HG03060 (cell line): ENCODE measurements around the gene SUPT3H.

Experiments used
- ATAC-seq: cut with Tn5 transposase; IDR thresholded peaks from one replicate; pipeline ENCODE4 v1.9.1; 2021; ENCODE audit warnings: low read depth, moderate number of reproducible peaks; ENCODE audit not compliant: unreplicated experiment

Gene SUPT3H

DNA sequence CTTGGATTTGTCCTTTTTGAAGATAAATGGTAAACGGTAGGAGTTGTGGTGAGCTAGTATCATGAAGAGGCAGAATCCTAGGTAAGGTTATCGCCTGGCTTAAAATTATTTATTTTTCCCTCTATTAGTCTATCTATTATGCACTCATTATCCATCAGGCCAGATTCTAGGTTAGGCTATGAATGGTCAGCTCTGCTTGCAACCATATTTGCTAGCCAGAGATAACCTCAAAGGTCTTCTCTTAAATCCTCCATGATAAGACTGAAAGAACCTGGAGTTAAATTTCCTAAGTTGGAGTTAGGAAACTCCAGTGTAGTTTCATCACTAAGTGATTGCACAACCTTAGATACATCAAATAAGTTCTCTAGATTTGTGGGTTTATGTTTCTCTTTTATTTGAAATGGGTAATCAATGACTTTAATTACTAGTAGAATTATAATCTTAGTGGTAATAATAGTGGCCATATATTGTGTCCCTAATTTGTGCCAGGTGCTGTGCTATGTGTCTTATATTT is 351.7 kb downstream of the SUPT3H start:
- no peak for ATAC-seq

DNA sequence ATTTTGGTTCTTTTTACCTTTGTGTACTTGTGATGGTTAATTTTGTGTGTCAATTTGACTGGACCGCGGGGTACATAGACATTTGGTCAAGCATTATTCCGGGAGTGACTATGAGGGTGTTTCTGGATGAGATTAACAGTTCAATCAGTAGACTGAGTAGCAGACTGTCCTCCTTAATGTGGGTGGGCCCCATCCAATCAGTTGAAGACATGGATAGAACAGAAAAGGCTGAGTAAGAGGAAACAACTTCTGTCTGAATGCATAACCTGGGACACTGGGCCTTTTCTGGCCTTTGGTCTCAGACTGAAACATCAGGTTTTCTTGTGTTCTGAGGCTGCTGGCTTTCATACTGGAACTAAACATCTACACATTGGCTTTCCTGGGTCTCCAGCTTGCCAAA is 353.1 kb downstream of the SUPT3H start:
- ATAC-seq, result no peak

DNA sequence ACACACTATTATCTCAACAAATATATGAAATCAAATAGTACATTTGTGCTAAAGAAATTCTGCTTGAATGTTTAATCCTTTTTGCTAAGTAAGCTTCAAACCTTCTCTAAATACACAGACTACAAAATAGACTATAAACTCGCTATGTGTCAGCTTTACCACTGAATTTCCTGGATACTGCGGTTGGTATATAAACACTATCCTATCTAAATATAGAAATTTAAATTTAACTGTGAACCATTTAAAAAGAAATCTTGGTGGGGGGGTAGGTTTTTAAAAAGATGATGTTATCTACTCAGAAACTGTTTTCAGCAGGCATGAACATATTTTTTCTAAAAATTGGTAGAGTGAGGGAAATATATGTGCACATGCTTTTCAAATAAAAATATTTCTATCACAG is 356.1 kb downstream of the SUPT3H start:
- no peak for ATAC-seq

DNA sequence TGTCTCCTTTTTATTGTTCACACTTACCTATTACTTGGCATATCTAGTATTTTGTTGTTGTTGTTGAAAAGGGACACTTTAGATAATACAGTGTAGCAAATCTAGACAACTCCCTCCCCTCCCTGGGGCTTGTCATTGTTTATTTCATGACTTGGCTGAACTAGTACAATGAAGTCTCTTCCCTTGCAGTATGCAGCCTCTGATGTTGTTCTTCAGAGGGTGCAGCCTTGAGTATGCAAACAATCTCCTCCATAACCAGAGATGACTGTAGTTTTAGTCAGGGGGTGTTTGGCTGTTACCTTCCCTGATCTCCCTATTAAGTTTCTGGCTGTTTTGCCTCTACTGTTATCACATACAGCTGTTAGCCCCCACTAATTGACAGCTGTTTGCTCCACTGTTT is 365.0 kb downstream of the SUPT3H start:
- no peak for ATAC-seq

DNA sequence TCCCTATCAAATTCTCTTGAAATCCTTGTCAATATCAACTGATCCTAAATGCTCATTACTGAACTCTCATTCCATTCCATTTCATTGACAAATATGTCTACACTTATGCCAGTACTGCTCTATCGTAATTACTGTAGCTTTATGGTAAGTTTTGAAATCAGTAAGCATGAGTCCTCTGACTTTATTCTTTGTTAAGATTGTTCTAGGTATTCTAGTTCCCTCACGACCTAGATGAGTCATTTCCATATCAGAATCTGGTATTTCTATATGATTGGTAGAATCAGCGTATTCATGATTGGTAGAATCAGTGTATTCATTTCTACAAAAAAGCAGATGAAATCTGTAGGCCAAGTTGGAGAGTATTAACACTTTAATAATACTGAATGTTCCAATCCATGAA is 368.2 kb downstream of the SUPT3H start:
- ATAC-seq, result no peak

DNA sequence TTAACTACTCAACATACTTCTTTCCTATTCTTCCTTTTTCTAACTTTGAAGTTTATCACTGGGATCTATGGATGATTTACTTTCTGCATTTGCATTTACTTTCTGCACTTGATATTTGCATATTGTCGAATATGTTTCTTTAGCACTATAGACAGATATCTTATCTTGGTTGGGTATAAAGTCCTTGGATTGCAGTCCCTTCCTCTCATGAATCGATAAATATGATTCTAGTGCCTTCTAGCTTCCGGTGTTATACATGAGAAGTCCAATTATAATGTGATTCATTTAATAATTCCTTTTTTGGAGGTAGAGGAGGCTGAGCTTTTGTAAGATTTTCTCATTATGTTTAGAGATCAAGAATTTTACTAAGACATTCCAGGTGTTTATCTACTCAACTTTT is 370.8 kb downstream of the SUPT3H start:
- no peak for ATAC-seq

DNA sequence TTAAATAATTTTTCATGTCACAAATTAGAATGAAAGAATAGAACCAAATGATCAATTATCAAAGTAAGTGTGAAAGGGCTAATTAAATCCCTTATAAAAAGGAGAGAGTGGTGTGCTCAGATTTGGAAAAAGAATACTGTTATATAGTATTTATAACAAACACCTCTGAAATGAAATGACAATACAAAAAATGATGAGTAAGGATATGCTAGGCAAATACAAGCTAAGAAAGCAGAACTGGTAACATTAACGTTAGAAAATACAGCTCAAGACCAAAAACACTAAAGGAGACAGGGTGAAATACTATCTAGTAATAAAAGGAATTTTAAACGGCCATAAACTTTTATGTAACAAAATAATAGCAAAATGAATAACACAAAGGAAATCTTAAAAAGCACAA is 373.8 kb downstream of the SUPT3H start:
- no peak for ATAC-seq

DNA sequence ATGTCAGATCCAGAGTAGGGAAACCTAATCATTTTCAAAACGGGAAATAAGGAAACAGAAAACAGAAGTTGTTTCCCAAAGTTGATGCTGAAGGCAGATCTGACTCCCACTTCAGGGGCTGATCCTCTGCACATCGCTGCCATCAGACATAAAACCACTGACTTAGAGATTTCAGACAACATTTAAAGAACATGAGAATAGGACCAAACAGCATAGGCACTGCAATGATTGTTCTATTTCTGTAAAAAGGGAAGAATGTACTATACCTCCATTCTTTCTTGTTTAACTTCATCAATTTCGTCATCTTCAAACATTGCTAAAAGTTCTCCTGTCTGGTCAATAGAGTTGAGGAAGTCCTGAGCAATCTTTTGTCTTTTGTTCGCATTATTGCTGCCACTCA is 374.3 kb downstream of the SUPT3H start:
- no peak for ATAC-seq

DNA sequence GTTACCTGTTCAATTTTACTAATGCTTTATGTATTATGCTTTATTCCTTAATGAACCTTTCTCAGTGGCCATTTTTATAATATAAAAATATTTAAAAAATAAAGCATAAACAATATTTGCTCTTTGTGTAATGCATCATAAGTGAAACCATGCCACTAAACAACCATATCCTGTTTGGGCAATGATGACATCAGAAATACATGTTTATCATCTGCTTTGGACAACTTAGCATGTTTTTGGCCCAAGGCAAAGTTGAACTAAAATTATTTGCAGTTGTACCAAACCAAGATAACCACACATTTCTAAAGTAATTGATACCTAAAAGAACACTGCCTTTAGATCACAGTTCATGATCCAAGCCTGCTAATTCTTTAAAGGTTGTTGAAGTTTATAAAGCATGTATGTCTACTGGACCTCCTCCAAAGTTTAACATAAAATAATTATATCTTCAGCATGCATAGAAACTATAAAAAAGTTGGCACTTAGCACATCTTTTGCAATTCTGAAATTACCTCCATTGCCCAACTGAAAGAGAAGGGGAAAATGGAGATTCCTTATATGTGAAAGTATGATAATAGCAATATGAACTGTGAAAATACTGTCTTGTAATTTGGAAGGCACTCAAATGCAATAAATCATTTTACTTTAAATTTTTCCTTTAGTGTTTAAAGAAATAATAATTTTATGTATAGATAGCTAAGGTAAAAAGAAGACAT is 375.2 kb downstream of the SUPT3H start:
- no peak for ATAC-seq

DNA sequence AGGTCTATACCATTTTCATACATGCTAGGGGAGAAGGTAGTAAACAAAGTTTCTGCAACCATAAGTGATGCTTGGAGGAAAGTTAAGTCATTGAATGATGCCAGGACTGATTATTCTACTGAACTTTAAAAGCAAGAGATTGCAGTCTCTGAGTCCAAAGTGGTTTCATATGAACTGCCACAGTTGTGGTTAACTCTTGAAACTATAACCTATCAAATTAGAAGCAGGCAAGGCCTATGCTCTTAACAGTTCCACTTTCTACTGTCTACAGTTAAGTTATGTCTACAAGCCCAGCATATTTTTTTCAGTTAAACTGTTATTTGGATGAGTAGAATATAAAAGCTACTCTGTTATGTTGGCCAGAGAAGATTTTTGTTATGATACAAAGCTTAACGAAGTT is 376.1 kb downstream of the SUPT3H start:
- ATAC-seq, result peak; percentile 95

DNA sequence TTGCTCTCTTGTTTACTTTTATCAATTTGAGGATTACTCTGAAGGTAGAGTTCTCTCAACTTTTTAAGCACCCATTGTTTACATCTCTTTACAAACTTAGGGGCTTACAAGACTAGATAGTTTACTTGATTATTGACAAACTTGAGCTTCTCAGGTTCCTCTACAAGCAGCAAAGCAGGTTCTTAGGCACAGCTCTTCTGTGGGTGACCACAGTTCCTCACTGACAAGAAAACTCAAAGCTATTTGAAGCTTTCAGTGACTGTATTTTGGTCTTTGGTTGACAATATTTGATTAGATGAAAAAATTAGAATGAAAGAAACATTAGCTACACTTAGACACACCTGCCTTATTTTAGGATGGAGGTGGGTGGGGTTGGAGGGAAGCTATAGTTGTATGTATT is 376.9 kb downstream of the SUPT3H start:
- no peak for ATAC-seq

DNA sequence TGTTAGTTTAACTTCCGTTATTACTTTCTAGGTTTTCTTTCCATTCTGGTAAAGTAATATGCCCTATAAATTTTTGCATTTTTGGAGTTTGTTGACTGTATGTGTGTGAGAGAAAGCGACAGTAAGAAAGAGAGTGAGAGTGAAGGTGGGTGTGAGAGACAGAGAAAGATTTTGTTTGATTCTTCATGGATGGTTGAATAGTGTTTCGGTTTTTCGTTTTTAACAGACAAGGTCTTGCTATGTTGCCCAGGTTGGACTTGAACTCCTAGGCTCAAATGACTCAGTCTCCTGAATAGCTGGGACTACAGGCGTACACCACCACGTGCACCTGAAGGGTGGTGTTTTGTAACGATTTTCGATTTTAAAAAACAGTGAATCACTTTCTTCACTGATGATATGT is 378.7 kb downstream of the SUPT3H start:
- ATAC-seq, result no peak

DNA sequence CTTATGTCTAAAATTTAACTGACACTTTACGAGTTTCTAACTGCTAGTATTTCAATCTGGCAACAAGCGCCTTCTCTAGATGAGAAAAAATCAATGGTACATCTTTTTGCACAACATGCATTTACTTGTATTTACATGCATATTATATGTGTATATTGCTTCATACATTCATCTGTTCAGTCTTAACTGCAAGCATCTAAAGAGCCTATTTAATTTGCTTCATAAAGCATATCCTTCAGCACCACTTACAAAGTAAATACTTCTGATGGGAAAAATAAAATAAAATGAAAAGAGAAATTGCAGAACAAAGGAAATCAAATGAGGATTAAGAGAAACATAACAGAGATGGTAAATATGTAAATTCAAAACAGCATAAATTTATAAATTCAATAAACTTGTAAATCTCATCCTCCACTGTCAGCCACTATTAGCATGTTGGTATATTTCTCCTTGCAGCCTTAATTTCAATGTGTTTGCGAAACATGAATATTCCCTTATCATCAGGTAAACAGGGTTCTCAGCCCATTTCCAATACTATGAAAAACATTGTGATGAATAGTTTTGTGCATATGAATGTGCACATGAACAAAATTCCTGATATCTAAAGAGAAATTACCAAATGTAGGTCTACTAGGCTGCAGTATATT is 382.1 kb downstream of the SUPT3H start:
- ATAC-seq, result no peak

DNA sequence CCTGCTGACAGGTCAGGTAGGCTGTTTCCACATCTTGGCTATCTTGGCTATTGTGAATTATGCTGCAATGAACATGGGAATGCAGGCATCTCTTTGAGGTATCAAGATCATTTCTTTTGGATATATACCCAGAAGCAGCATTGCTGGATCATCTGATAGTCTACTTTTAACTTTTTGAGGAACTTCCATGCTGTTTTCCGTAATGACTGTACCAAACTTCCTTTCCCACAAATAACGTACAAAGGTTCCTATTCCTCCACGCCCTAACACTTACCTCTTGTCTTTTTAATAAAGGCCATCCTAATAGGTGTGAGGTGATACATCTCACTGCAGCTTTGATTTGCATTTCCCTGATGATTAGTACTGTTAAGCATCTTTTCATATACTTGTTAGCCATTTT is 388.3 kb downstream of the SUPT3H start:
- ATAC-seq, result no peak

DNA sequence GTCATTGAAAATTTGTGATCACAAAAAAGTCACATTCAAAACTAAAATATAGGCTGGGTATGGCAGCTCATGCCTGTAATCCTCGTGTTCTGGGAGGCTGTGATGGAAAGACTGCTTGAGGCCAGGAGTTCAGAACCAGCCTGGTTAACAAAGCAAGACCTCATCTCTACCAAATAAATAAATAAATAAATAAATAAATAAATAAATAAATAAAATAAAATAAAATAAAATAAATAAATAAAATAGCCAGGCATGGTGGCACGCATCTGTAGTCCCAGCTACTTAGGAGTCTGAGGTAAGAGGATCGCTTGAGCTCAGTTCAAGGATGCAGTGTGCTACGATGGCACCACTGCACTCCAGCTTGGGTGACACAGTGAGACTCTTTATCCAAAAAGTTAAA is 392.7 kb downstream of the SUPT3H start:
- ATAC-seq, result no peak

DNA sequence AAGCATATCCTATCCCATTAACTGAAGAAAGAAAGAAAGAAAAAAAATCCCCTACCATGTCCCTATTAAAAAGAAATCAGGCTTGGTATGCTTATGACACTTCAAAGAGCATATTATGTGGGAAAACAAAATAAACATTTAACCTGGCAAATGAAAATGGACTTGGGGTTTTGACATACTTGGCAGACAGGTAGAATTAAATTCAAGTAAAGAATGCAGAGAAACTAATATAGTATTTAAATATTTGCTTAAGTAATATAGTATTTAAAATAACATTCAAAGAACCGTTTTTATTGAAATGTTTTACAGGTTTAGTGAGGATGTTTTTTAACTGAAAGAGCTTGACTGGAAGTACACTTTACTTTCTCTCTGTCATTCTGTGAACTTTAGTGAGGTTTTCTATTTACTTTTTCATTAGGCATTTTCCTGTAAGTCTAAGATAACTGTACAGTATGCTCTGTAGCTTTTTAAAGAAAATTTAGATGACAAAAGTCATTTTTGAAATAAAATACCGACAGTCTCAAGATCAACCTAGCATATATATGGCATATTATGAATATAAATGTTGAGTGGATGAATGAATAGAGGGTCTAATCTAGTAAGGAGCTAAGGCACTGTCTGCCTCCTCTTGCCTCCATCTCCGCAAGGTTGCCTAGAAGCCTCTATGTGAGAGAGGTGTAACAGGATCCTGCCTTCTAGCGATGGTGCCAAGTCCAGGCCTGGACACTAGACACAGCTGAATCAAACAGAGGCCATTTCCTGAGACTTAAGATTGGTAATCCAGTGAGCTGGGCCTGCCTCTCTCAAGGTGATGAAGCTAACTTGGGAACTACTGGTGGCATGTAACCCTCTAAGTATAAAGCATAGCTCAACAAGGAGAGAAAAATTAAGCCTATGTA is 394.0 kb downstream of the SUPT3H start:
- ATAC-seq, result no peak

DNA sequence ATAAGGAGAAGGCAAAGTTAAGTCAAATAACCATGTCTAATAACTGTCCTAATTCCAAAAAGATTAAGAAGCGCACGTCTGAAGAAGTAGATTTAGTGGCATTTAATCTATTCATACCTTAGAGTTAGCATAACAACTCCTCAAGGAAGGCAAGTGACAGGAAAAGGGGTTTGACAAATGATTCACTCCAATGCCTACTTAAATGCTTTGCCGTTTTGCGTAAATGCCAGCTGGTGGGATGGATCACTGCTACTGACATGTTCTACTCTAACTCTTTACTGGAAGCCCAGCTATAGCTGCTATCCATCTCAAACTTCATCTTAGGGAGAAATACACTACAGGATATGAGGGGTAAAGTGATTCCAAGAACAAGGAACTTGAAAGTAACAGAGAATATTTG is 396.9 kb downstream of the SUPT3H start:
- ATAC-seq, result no peak

DNA sequence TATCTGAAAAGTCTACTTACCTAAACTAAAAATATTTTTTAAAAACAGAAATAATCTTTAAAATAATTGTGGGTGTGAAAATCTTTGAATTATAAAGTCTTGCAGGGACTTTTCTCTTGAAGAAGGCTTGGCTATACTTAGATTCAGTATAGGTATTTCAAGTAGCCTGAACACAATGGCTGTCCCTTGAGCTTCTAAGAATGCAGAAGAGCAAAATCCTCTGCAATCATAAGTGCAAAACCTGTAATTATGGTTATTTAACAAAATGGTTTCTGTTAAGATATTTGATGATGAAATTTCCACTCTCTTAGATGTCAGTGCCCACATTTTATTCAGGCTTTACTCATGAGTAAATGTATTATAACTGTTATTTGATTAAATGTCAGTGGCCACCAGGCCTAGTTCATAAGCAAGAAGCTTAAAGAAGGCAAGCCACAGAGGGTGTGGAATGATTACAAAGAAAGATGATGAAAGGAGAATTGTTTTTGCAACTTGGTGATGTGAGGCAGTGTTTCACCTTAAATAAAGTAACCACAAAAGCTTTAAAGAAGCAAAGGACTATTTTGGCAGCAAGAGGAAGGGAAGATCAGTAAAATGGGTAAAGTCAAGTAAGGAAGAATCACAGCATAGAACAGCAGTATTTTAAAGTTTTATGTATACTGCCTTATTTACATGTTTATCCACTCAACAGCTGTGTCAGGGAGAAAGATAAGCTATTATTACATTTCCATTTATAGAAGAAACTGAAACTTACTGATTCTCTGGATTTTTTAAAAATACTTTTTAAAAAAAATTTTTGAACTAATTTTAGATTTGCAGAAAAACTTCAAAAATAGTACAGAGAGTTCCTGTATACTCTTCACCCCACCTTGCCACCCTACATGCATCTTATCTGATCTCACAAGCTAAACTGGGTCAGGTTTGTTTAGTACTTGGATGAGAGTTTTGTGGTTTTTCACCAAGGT is 400.8 kb downstream of the SUPT3H start:
- no peak for ATAC-seq

DNA sequence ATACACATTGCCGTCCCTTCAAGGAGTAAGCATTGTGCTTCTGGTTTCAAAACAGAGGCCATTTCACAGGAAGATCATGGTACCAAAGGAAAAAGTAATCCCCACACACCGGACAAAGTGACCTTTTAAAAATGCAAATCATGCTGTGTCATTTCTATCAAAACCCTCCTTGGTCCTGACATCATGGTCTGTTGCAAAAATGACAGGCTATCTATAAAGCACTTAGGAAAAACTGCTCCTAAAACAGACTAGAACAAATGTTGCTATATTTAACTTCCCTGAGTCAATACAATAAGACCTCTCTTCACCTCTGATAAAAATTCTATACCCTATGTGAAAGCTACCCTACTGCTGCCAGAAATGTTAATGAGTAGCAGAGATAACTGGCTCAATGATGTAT is 403.2 kb downstream of the SUPT3H start:
- ATAC-seq, result no peak

DNA sequence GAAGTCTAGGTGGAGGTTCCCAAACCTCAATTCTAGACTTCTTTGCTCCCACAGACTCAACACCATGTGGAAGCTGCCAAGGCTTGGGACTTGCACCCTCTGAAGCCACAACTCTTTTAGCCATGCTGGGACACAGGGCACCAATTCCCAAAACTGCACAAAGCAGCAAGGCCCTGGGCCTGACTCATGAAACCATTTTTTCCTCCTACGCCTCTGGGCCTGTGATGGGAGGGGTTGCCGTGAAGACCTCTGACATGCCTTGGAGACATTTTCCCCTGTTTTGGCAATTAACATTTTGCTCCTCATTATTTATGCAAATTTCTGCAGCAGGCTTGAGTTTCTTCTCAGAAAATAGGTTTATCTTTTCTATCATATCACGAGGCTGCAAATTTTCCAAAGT is 405.0 kb downstream of the SUPT3H start:
- ATAC-seq, result no peak
